ENCODE measurements around the gene TAX1BP3.

Gene TAX1BP3

GRCh38 chr17:3672571-3672970, 4.2 kb upstream of the TAX1BP3 start:
- no peak for TF ChIP-seq CTCF (IDR thresholded peaks at IDR 0.05)

GRCh38 chr17:3669548-3669947, 1.2 kb upstream of the TAX1BP3 start:
- TF ChIP-seq CTCF (IDR thresholded peaks at IDR 0.05), result no peak

GRCh38 chr17:3669085-3669347, 638 bp upstream of the TAX1BP3 start:
- TF ChIP-seq CTCF (IDR thresholded peaks at IDR 0.05), result no peak

- TF ChIP-seq CTCF (IDR thresholded peaks at IDR 0.05), result no peak
These were observed 756 bp downstream of the TAX1BP3 start for GRCh38 chr17:3667366-3668278.

GRCh38 chr17:3666516-3666915, 1.9 kb downstream of the TAX1BP3 start:
- no peak for TF ChIP-seq CTCF (IDR thresholded peaks at IDR 0.05)

- no peak for TF ChIP-seq CTCF (IDR thresholded peaks at IDR 0.05)
These were observed 2.5 kb downstream of the TAX1BP3 start for GRCh38 chr17:3665834-3666233.

GRCh38 chr17:3663102-3664011, 5.0 kb downstream of the TAX1BP3 start:
- no peak for TF ChIP-seq CTCF (IDR thresholded peaks at IDR 0.05)

Measured in LNCAP (cell line).